HG02943 (cell line): ENCODE results near the gene SMARCA2.

Source experiments
- ATAC-seq: cut with Tn5 transposase; IDR thresholded peaks from one replicate; pipeline ENCODE4 v1.9.1; 2021; ENCODE audit warnings: mild to moderate bottlenecking, low read depth, moderate library complexity; ENCODE audit not compliant: unreplicated experiment

The SMARCA2 gene

GRCh38 chr9:2015581-2016407, 647 bp downstream of the SMARCA2 start:
- ATAC-seq = peak; percentile 4

- ATAC-seq = no peak
These were observed 1.5 kb downstream of the SMARCA2 start for GRCh38 chr9:2016408-2017330.

- ATAC-seq = peak; percentile 32
These were observed 2.4 kb downstream of the SMARCA2 start for GRCh38 chr9:2017331-2018161.

GRCh38 chr9:2018162-2018643, 3.1 kb downstream of the SMARCA2 start:
- no peak for ATAC-seq

- ATAC-seq = no peak
These were observed 3.8 kb downstream of the SMARCA2 start for GRCh38 chr9:2018764-2019558.

- ATAC-seq = no peak
These were observed 4.6 kb downstream of the SMARCA2 start for GRCh38 chr9:2019723-2020122.

- ATAC-seq = no peak
These were observed 6.6 kb downstream of the SMARCA2 start for GRCh38 chr9:2021731-2022130.

GRCh38 chr9:2022560-2022959, 7.4 kb downstream of the SMARCA2 start:
- no peak for ATAC-seq

- no peak for ATAC-seq
These were observed 7.9 kb downstream of the SMARCA2 start for GRCh38 chr9:2023042-2023441.

- no peak for ATAC-seq
These were observed 8.4 kb downstream of the SMARCA2 start for GRCh38 chr9:2023532-2023931.

- ATAC-seq = no peak
These were observed 10.0 kb downstream of the SMARCA2 start for GRCh38 chr9:2024888-2025782.

GRCh38 chr9:2026220-2026997, 11.3 kb downstream of the SMARCA2 start:
- no peak for ATAC-seq

- ATAC-seq = no peak
These were observed 12.5 kb downstream of the SMARCA2 start for GRCh38 chr9:2027543-2028160.

- no peak for ATAC-seq
These were observed 13.7 kb downstream of the SMARCA2 start for GRCh38 chr9:2028888-2029287.

- ATAC-seq = no peak
These were observed 14.6 kb downstream of the SMARCA2 start for GRCh38 chr9:2029666-2030170.

GRCh38 chr9:2032234-2032633, 17.1 kb downstream of the SMARCA2 start:
- no peak for ATAC-seq

GRCh38 chr9:2036844-2037243, 21.7 kb downstream of the SMARCA2 start:
- ATAC-seq = no peak
